Measurements from ENCODE around the gene PDE7B.

The PDE7B gene

GRCh38 chr6:136163260-136163659, 311.8 kb downstream of the PDE7B start:
- H3K4me3 ChIP-seq (ENCODE audit: insufficient read depth, low read depth, low read length), result no peak overlapping the region
- H3K27ac ChIP-seq (ENCODE audit: insufficient read depth, low read depth, low read length, poor library complexity, severe bottlenecking), result no peak overlapping the region
- no peaks in the 10 kb centered on the region for H3K9me3 ChIP-seq (ENCODE audit: control insufficient read depth, low read length)
- 87 to 97% methylated on average over 3 of the region's 3 CpGs for WGBS, 2 experiments
- H3K27me3 ChIP-seq (ENCODE audit: control insufficient read depth, insufficient read depth, low read length, poor library complexity, severe bottlenecking), result no peaks in the 10 kb centered on the region
- H3K36me3 ChIP-seq (ENCODE audit: control insufficient read depth, insufficient read depth, low read length), result no peaks in the 10 kb centered on the region
- no peaks in the 10 kb centered on the region for H3K4me1 ChIP-seq (ENCODE audit: control insufficient read depth, insufficient read depth, low read length)

- H3K36me3 ChIP-seq (ENCODE audit: control insufficient read depth, insufficient read depth, low read length), result no peaks in the 10 kb centered on the region
- no peak overlapping the region for H3K4me3 ChIP-seq (ENCODE audit: insufficient read depth, low read depth, low read length)
- WGBS, 2 experiments, result 93 to 95% methylated on average over 1 of the region's 1 CpG
- no peak overlapping the region for H3K27ac ChIP-seq (ENCODE audit: insufficient read depth, low read depth, low read length, poor library complexity, severe bottlenecking)
- H3K27me3 ChIP-seq (ENCODE audit: control insufficient read depth, insufficient read depth, low read length, poor library complexity, severe bottlenecking), result no peaks in the 10 kb centered on the region
- no peaks in the 10 kb centered on the region for H3K4me1 ChIP-seq (ENCODE audit: control insufficient read depth, insufficient read depth, low read length)
- no peaks in the 10 kb centered on the region for H3K9me3 ChIP-seq (ENCODE audit: control insufficient read depth, low read length)
These were observed 315.3 kb downstream of the PDE7B start for GRCh38 chr6:136166815-136167214.

GRCh38 chr6:136169394-136170148, 318.1 kb downstream of the PDE7B start:
- H3K9me3 ChIP-seq (ENCODE audit: control insufficient read depth, low read length), result no peaks in the 10 kb centered on the region
- H3K4me3 ChIP-seq (ENCODE audit: insufficient read depth, low read depth, low read length), result no peak overlapping the region
- H3K27me3 ChIP-seq (ENCODE audit: control insufficient read depth, insufficient read depth, low read length, poor library complexity, severe bottlenecking), result no peaks in the 10 kb centered on the region
- no peak overlapping the region for H3K27ac ChIP-seq (ENCODE audit: insufficient read depth, low read depth, low read length, poor library complexity, severe bottlenecking)
- 93 to 98% methylated on average over 2 of the region's 2 CpGs for WGBS, 2 experiments
- no peaks in the 10 kb centered on the region for H3K36me3 ChIP-seq (ENCODE audit: control insufficient read depth, insufficient read depth, low read length)
- H3K4me1 ChIP-seq (ENCODE audit: control insufficient read depth, insufficient read depth, low read length), result no peaks in the 10 kb centered on the region

- no peaks in the 10 kb centered on the region for H3K9me3 ChIP-seq (ENCODE audit: control insufficient read depth, low read length)
- 94 to 97% methylated on average over 3 of the region's 3 CpGs for WGBS, 2 experiments
These were observed 319.7 kb downstream of the PDE7B start for GRCh38 chr6:136171231-136171630.

GRCh38 chr6:136173519-136174507, 322.3 kb downstream of the PDE7B start:
- Histone ChIP-seq H3K27me3 (ENCODE audit: control insufficient read depth, insufficient read depth, low read length, poor library complexity, severe bottlenecking) (no peaks in the 10 kb centered on the region), H3K36me3 (ENCODE audit: control insufficient read depth, insufficient read depth, low read length) (no peaks in the 10 kb centered on the region), H3K9me3 (ENCODE audit: control insufficient read depth, low read length) (no peaks in the 10 kb centered on the region), H3K4me3 (ENCODE audit: insufficient read depth, low read depth, low read length) (no peak overlapping the region), H3K27ac (ENCODE audit: insufficient read depth, low read depth, low read length, poor library complexity, severe bottlenecking) (no peak overlapping the region), H3K4me1 (ENCODE audit: control insufficient read depth, insufficient read depth, low read length) (no peaks in the 10 kb centered on the region)
- WGBS, 2 experiments, result 89 to 93% methylated on average over 13 of the region's 13 CpGs

More at GRCh38 chr6:136171231-136171630, 319.7 kb downstream of the PDE7B start:
- H3K4me1 ChIP-seq (ENCODE audit: control insufficient read depth, insufficient read depth, low read length), result no peaks in the 10 kb centered on the region
- H3K27me3 ChIP-seq (ENCODE audit: control insufficient read depth, insufficient read depth, low read length, poor library complexity, severe bottlenecking), result no peaks in the 10 kb centered on the region
- no peak overlapping the region for H3K27ac ChIP-seq (ENCODE audit: insufficient read depth, low read depth, low read length, poor library complexity, severe bottlenecking)
- H3K36me3 ChIP-seq (ENCODE audit: control insufficient read depth, insufficient read depth, low read length), result no peaks in the 10 kb centered on the region
- H3K4me3 ChIP-seq (ENCODE audit: insufficient read depth, low read depth, low read length), result no peak overlapping the region

- WGBS, 2 experiments, result 82 to 93% methylated on average over 1 of the region's 2 CpGs
- Histone ChIP-seq H3K4me3 (ENCODE audit: insufficient read depth, low read depth, low read length) (no peak overlapping the region), H3K9me3 (ENCODE audit: control insufficient read depth, low read length) (no peaks in the 10 kb centered on the region), H3K4me1 (ENCODE audit: control insufficient read depth, insufficient read depth, low read length) (no peaks in the 10 kb centered on the region), H3K27ac (ENCODE audit: insufficient read depth, low read depth, low read length, poor library complexity, severe bottlenecking) (no peak overlapping the region), H3K36me3 (ENCODE audit: control insufficient read depth, insufficient read depth, low read length) (no peaks in the 10 kb centered on the region), H3K27me3 (ENCODE audit: control insufficient read depth, insufficient read depth, low read length, poor library complexity, severe bottlenecking) (no peaks in the 10 kb centered on the region)
These were observed 323.0 kb downstream of the PDE7B start for GRCh38 chr6:136174510-136174909.

- no peaks in the 10 kb centered on the region for H3K9me3 ChIP-seq (ENCODE audit: control insufficient read depth, low read length)
- no peaks in the 10 kb centered on the region for H3K27me3 ChIP-seq (ENCODE audit: control insufficient read depth, insufficient read depth, low read length, poor library complexity, severe bottlenecking)
These were observed 324.4 kb downstream of the PDE7B start for GRCh38 chr6:136175873-136176272.

GRCh38 chr6:136178749-136179148, 327.2 kb downstream of the PDE7B start:
- H3K9me3 ChIP-seq (ENCODE audit: control insufficient read depth, low read length), result no peaks in the 10 kb centered on the region
- no peak overlapping the region for H3K27ac ChIP-seq (ENCODE audit: insufficient read depth, low read depth, low read length, poor library complexity, severe bottlenecking)
- no peaks in the 10 kb centered on the region for H3K36me3 ChIP-seq (ENCODE audit: control insufficient read depth, insufficient read depth, low read length)
- no peaks in the 10 kb centered on the region for H3K27me3 ChIP-seq (ENCODE audit: control insufficient read depth, insufficient read depth, low read length, poor library complexity, severe bottlenecking)
- H3K4me1 ChIP-seq (ENCODE audit: control insufficient read depth, insufficient read depth, low read length), result no peaks in the 10 kb centered on the region
- 93 to 95% methylated on average over 2 of the region's 2 CpGs for WGBS, 2 experiments
- no peak overlapping the region for H3K4me3 ChIP-seq (ENCODE audit: insufficient read depth, low read depth, low read length)

More at GRCh38 chr6:136175873-136176272, 324.4 kb downstream of the PDE7B start:
- Histone ChIP-seq H3K4me1 (ENCODE audit: control insufficient read depth, insufficient read depth, low read length) (no peaks in the 10 kb centered on the region), H3K4me3 (ENCODE audit: insufficient read depth, low read depth, low read length) (no peak overlapping the region), H3K36me3 (ENCODE audit: control insufficient read depth, insufficient read depth, low read length) (no peaks in the 10 kb centered on the region), H3K27ac (ENCODE audit: insufficient read depth, low read depth, low read length, poor library complexity, severe bottlenecking) (no peak overlapping the region)
- WGBS, 2 experiments, result no CpG with 5 or more reads among the region's 1 CpG

GRCh38 chr6:136180704-136181511, 329.4 kb downstream of the PDE7B start:
- 96 to 97% methylated on average over 4 of the region's 4 CpGs for WGBS, 2 experiments
- Histone ChIP-seq H3K9me3 (ENCODE audit: control insufficient read depth, low read length) (no peaks in the 10 kb centered on the region), H3K27me3 (ENCODE audit: control insufficient read depth, insufficient read depth, low read length, poor library complexity, severe bottlenecking) (no peaks in the 10 kb centered on the region), H3K4me3 (ENCODE audit: insufficient read depth, low read depth, low read length) (no peak overlapping the region), H3K4me1 (ENCODE audit: control insufficient read depth, insufficient read depth, low read length) (no peaks in the 10 kb centered on the region), H3K36me3 (ENCODE audit: control insufficient read depth, insufficient read depth, low read length) (no peaks in the 10 kb centered on the region), H3K27ac (ENCODE audit: insufficient read depth, low read depth, low read length, poor library complexity, severe bottlenecking) (no peak overlapping the region)
